ENCODE measurements around the gene B3GLCT.

The B3GLCT gene

GRCh38 chr13:31221057-31221456 is 21.3 kb downstream of the B3GLCT start:
- in situ Hi-C loops (cut with HindIII; ENCODE audit: low sequenced_read_pairs): no loop called here

- in situ Hi-C loops (cut with HindIII; ENCODE audit: low sequenced_read_pairs): no loop called here
These were observed 23.4 kb downstream of the B3GLCT start for GRCh38 chr13:31223215-31223614.

GRCh38 chr13:31223640-31224039 is 23.9 kb downstream of the B3GLCT start:
- in situ Hi-C loops (cut with HindIII; ENCODE audit: low sequenced_read_pairs): no loop called here

GRCh38 chr13:31224174-31224669 is 24.4 kb downstream of the B3GLCT start:
- in situ Hi-C loops (cut with HindIII; ENCODE audit: low sequenced_read_pairs): no loop called here

GRCh38 chr13:31224963-31225559 is 25.3 kb downstream of the B3GLCT start:
- in situ Hi-C loops (cut with HindIII; ENCODE audit: low sequenced_read_pairs): loop anchor here (25.0 kb wide), 1 partner anchor 187 kb away; no protein-coding TSS in a partner anchor

- in situ Hi-C loops (cut with HindIII; ENCODE audit: low sequenced_read_pairs): loop anchor here (25.0 kb wide), 1 partner anchor 186 kb away; no protein-coding TSS in a partner anchor
These were observed 26.4 kb downstream of the B3GLCT start for GRCh38 chr13:31225998-31226675.

GRCh38 chr13:31227063-31227462 is 27.3 kb downstream of the B3GLCT start:
- in situ Hi-C loops (cut with HindIII; ENCODE audit: low sequenced_read_pairs): loop anchor here (25.0 kb wide), 1 partner anchor 185 kb away; no protein-coding TSS in a partner anchor

- in situ Hi-C loops (cut with HindIII; ENCODE audit: low sequenced_read_pairs): loop anchor here (25.0 kb wide), 1 partner anchor 184 kb away; no protein-coding TSS in a partner anchor
These were observed 28.1 kb downstream of the B3GLCT start for GRCh38 chr13:31227870-31228269.

- in situ Hi-C loops (cut with HindIII; ENCODE audit: low sequenced_read_pairs): loop anchor here (25.0 kb wide), 1 partner anchor 178 kb away; no protein-coding TSS in a partner anchor
These were observed 35.0 kb downstream of the B3GLCT start for GRCh38 chr13:31234729-31235128.

- in situ Hi-C loops (cut with HindIII; ENCODE audit: low sequenced_read_pairs): loop anchor here (25.0 kb wide), 1 partner anchor 176 kb away; no protein-coding TSS in a partner anchor
These were observed 36.5 kb downstream of the B3GLCT start for GRCh38 chr13:31236211-31236786.

- in situ Hi-C loops (cut with HindIII; ENCODE audit: low sequenced_read_pairs): loop anchor here (25.0 kb wide), 1 partner anchor 171 kb away; no protein-coding TSS in a partner anchor
These were observed 41.1 kb downstream of the B3GLCT start for GRCh38 chr13:31240921-31241320.

- in situ Hi-C loops (cut with HindIII; ENCODE audit: low sequenced_read_pairs): loop anchor here (25.0 kb wide), 1 partner anchor 170 kb away; no protein-coding TSS in a partner anchor
These were observed 42.6 kb downstream of the B3GLCT start for GRCh38 chr13:31242367-31242766.

GRCh38 chr13:31242916-31243315 is 43.1 kb downstream of the B3GLCT start:
- in situ Hi-C loops (cut with HindIII; ENCODE audit: low sequenced_read_pairs): loop anchor here (25.0 kb wide), 1 partner anchor 169 kb away; no protein-coding TSS in a partner anchor

- in situ Hi-C loops (cut with HindIII; ENCODE audit: low sequenced_read_pairs): loop anchor here (25.0 kb wide), 1 partner anchor 167 kb away; no protein-coding TSS in a partner anchor
These were observed 46.0 kb downstream of the B3GLCT start for GRCh38 chr13:31245598-31246373.

GRCh38 chr13:31246918-31247317 is 47.1 kb downstream of the B3GLCT start:
- in situ Hi-C loops (cut with HindIII; ENCODE audit: low sequenced_read_pairs): loop anchor here (25.0 kb wide), 1 partner anchor 165 kb away; no protein-coding TSS in a partner anchor

- in situ Hi-C loops (cut with HindIII; ENCODE audit: low sequenced_read_pairs): loop anchor here (25.0 kb wide), 1 partner anchor 164 kb away; no protein-coding TSS in a partner anchor
These were observed 48.6 kb downstream of the B3GLCT start for GRCh38 chr13:31248361-31248760.

GRCh38 chr13:31248965-31249539 is 49.3 kb downstream of the B3GLCT start:
- in situ Hi-C loops (cut with HindIII; ENCODE audit: low sequenced_read_pairs): loop anchor here (25.0 kb wide), 1 partner anchor 163 kb away; no protein-coding TSS in a partner anchor

GRCh38 chr13:31250435-31250834 is 50.7 kb downstream of the B3GLCT start:
- in situ Hi-C loops (cut with HindIII; ENCODE audit: low sequenced_read_pairs): no loop called here

GRCh38 chr13:31261241-31261640 is 61.5 kb downstream of the B3GLCT start:
- in situ Hi-C loops (cut with HindIII; ENCODE audit: low sequenced_read_pairs): no loop called here

- in situ Hi-C loops (cut with HindIII; ENCODE audit: low sequenced_read_pairs): no loop called here
These were observed 63.6 kb downstream of the B3GLCT start for GRCh38 chr13:31263346-31263745.

Measured in DLD1 (cell line).